Left lung (tissue), 10 donors: ENCODE data around the gene NTM. TPM values are rescaled to one million over a fixed set of nuclear protein-coding genes. Genes with fewer than 3 reads are reported as not detected.
A peak's percentile ranks its signal among the peaks of the same experiment; 100 is the strongest.

Source experiments
- ATAC-seq: fragments of 200-7000 bp; cut with Tn5 transposase; one replicate; pipeline ENCODE4 v1.9.1; 2020; ENCODE audit warnings: moderate library complexity
- DNase-seq, 4 donors: peaks; one replicate each; pipeline ENCODE4 v3.0.0-alpha.2; 2013 to 2020
- H3K27ac ChIP-seq, 2 donors: fragments of 200-600 bp; sonication (generic) in 1 of 2; one replicate each; pipeline versions ENCODE4 v1.5.0 to v1.8.0; 2020 to 2021
- H3K27me3 ChIP-seq, 2 donors: fragments of 200-600 bp; sonication (generic) in 1 of 2; one replicate each; pipeline versions ENCODE4 v1.5.0 to v1.8.0; 2020 to 2021
- H3K36me3 ChIP-seq, 2 donors: fragments of 200-600 bp; sonication (generic) in 1 of 2; one replicate each; pipeline versions ENCODE4 v1.5.0 to v1.8.0; 2020 to 2021
- H3K4me1 ChIP-seq, 2 donors: fragments of 200-600 bp; one replicate each; pipeline ENCODE4 v1.8.0; 2021
- H3K4me3 ChIP-seq, 2 donors: fragments of 200-600 bp; sonication (generic) in 1 of 2; one replicate each; pipeline versions ENCODE4 v1.5.0 to v1.8.0; 2020 to 2021; ENCODE audit warnings: mild to moderate bottlenecking in 1 of 2
- H3K9me3 ChIP-seq, 2 donors: fragments of 200-600 bp; sonication (generic) in 1 of 2; one replicate each; pipeline versions ENCODE4 v1.5.0 to v1.8.0; 2020 to 2021
- CTCF ChIP-seq, 2 donors: fragments of 200-600 bp; sonication (generic) in 1 of 2; IDR thresholded peaks; one replicate each; pipeline versions ENCODE4 v1.5.0 to v1.8.0; 2021; ENCODE audit warnings: antibody characterized with exemption in 2 of 2
- intact Hi-C, 2 donors: fragments of 100-400 bp; cut with DNase I; formaldehyde crosslinking; loops; one replicate each; pipeline versions ENCODE4 v1.11.2 to v1.14.2; 2022
- polyA plus RNA-seq, 6 donors: library from polyadenylated mRNA; unstranded; fragments of 120-200 nt; gene quantifications; one replicate each; pipeline ENCODE4 v1.2.1, GENCODE V29; 2013; ENCODE audit not compliant: insufficient read length in 6 of 6
- total RNA-seq, 2 donors: library from RNA; stranded (reverse); fragmentation: NEBNext Ultra II Directional; extraction: Animal tissue kit (Norgen Biotek cat#: 25700); gene quantifications; one replicate each; pipeline ENCODE4 v1.2.1, GENCODE V29; 2021
- donor health status: DM: no; HTN: yes; CAD: no.
- donor health status: DM: no; HTN: no; CAD: no.

The NTM gene
- total and polyA plus RNA-seq, 8 donors: 9.5 to 31.0 (median 21.1) TPM

- H3K36me3 ChIP-seq: no peaks in the 10 kb centered on the region
- intact Hi-C loops: no loop called here
- no peak overlapping the region for H3K27ac ChIP-seq
- H3K4me1 ChIP-seq: no peaks in the 10 kb centered on the region
- ATAC-seq (no peak), DNase-seq (no peak)
- TF ChIP-seq CTCF (IDR thresholded peaks at IDR 0.05): no peak
- H3K4me3 ChIP-seq: no peak overlapping the region
- H3K9me3 ChIP-seq: no peaks in the 10 kb centered on the region
- H3K27me3 ChIP-seq: peaks cover 0 to 6% of the 10 kb centered on the region in 2 donors
These were observed 166.8 kb downstream of the NTM start for GRCh38 chr11:131537196-131537595.

DNA sequence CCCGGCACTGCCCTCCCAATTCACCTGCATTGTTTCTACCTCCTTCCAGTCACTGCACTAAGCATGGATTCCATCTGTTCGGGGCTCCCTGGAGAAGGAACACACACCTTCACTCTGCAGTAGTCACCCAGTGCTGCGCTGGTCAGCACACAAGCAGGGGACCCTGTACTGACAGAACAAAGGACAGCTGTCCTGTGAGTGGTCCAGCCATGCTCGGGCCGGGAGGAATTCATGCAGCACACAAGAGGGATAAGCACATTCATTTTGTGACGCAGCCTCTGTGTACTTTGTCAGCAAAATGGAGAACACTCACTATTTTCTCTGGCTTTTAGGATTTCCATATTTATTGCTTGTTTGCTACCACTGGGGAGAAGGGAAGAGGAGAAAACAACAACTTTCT lies 167.3 kb downstream of the NTM start:
- DNase-seq (no peak), ATAC-seq (no peak)
- H3K4me1 ChIP-seq: no peaks in the 10 kb centered on the region
- H3K36me3 ChIP-seq: no peaks in the 10 kb centered on the region
- H3K27ac ChIP-seq: no peak overlapping the region
- no peaks in the 10 kb centered on the region for H3K9me3 ChIP-seq
- H3K4me3 ChIP-seq: no peak overlapping the region
- H3K27me3 ChIP-seq: peaks cover 0 to 4% of the 10 kb centered on the region in 2 donors
- intact Hi-C loops: no loop called here
- no peak for TF ChIP-seq CTCF (IDR thresholded peaks at IDR 0.05)

- intact Hi-C loops: no loop called here
- Histone ChIP-seq H3K27me3 (peaks cover 0 to 4% of the 10 kb centered on the region in 2 donors), H3K9me3 (no peaks in the 10 kb centered on the region), H3K36me3 (no peaks in the 10 kb centered on the region), H3K27ac (no peak overlapping the region), H3K4me3 (no peak overlapping the region), H3K4me1 (no peaks in the 10 kb centered on the region)
- no peak for ATAC-seq
- TF ChIP-seq CTCF (IDR thresholded peaks at IDR 0.05): no peak
- no peak for DNase-seq
These were observed 167.9 kb downstream of the NTM start for GRCh38 chr11:131538322-131538721.

DNA sequence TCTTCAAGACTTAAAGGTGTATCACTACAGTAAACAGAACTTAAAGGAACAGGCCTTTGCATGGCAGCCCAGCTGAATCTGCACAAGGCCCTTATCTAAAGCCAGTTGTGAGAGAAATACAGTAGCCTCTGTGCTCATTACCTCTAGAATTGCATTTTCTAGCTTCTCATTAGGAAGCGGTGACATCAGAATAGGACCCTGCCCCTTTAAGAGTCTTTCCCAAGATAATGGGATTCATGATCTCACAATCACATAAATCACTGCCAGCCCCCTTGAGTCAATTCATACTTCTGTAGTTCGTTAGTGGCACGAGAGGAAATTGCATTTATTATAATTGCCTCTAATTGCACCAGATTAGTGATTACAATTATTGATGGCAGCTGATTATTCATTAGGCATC lies 170.3 kb downstream of the NTM start:
- no peak for ATAC-seq
- no peaks in the 10 kb centered on the region for H3K9me3 ChIP-seq
- no peaks in the 10 kb centered on the region for H3K36me3 ChIP-seq
- H3K27me3 ChIP-seq: peaks cover 0 to 10% of the 10 kb centered on the region in 2 donors
- DNase-seq: no peak
- H3K4me1 ChIP-seq: no peaks in the 10 kb centered on the region
- intact Hi-C loops: no loop called here
- H3K4me3 ChIP-seq: no peak overlapping the region
- TF ChIP-seq CTCF (IDR thresholded peaks at IDR 0.05): no peak
- H3K27ac ChIP-seq: no peak overlapping the region

DNA sequence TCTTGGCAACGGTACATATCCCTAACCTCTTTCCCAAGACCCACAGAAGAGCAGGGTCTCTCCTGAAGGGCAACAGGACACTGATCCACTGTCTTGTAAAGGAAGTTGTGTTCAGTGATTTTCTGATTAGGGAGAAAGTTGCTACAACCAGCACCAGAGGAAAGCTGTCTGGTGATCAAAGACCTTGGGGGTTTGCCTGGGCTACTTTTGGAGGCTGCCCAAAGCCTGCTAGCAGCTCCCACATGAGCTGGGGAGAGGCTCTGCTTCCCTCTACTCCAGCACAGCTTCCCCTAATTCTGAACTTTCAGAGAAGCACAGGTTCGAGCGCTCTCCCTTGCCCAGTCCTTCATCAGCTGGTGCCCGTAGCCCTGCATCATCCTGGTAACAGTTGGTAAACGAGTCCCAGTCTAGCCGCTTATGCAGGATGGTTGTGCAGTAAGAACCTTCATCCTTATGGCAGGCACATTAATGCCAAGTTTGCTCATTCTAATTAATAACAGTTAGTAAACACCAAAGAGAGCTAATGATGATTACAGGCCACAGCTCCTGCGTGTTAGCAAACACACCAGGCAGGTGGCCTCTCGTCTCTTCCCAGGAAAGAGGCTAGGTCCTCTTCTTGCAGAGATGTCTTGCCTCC lies 173.1 kb downstream of the NTM start:
- Histone ChIP-seq H3K27ac (no peak overlapping the region), H3K9me3 (no peaks in the 10 kb centered on the region), H3K4me1 (no peaks in the 10 kb centered on the region), H3K27me3 (peaks cover 0 to 6% of the 10 kb centered on the region in 2 donors), H3K4me3 (no peak overlapping the region), H3K36me3 (no peaks in the 10 kb centered on the region)
- no peak for TF ChIP-seq CTCF (IDR thresholded peaks at IDR 0.05)
- DNase-seq (peak in 1 of 4 donors; percentile 19), ATAC-seq (no peak)
- intact Hi-C loops: no loop called here
